Osteocyte (in vitro differentiated cells): Measurements from ENCODE around the gene ADAM15. TPM values are rescaled to one million over a fixed set of nuclear protein-coding genes. Genes with fewer than 3 reads are reported as not detected.
A peak's percentile ranks its signal among the peaks of the same experiment; 100 is the strongest.

ENCODE experiments used
- DNase-seq: peaks from one replicate; pipeline ENCODE4 v3.0.0; 2021; ENCODE audit warnings: mixed read lengths; ENCODE audit not compliant: unreplicated experiment; ENCODE audit errors: extremely low spot score
- H3K27ac Mint-ChIP-seq: one replicate; pipeline ENCODE4 v1.8.0; 2021; ENCODE audit warnings: mild to moderate bottlenecking, mixed read lengths; ENCODE audit not compliant: unreplicated experiment
- H3K27me3 Mint-ChIP-seq: one replicate; pipeline ENCODE4 v1.8.0; 2021; ENCODE audit warnings: mixed read lengths; ENCODE audit not compliant: unreplicated experiment
- H3K36me3 Mint-ChIP-seq: one replicate; pipeline ENCODE4 v1.8.0; 2021; ENCODE audit warnings: mixed read lengths; ENCODE audit not compliant: unreplicated experiment
- H3K4me1 Mint-ChIP-seq: one replicate; pipeline ENCODE4 v1.8.0; 2021; ENCODE audit warnings: mixed read lengths; ENCODE audit not compliant: unreplicated experiment
- H3K4me3 Mint-ChIP-seq: one replicate; pipeline ENCODE4 v1.8.0; 2021; ENCODE audit warnings: mild to moderate bottlenecking, moderate library complexity, mixed read lengths; ENCODE audit not compliant: unreplicated experiment
- H3K9me3 Mint-ChIP-seq: one replicate; pipeline ENCODE4 v1.8.0; 2021; ENCODE audit warnings: mixed read lengths; ENCODE audit not compliant: unreplicated experiment
- CTCF ChIP-seq: fragments of 200-600 bp; sonication (generic); IDR thresholded peaks from 2 replicates; pipeline ENCODE4 v1.5.0; 2021; ENCODE audit warnings: antibody characterized with exemption, mild to moderate bottlenecking, moderate library complexity
- total RNA-seq: library from RNA; stranded (reverse); gene quantifications from 2 replicates; pipeline ENCODE4 v1.2.1, GENCODE V29; 2021

Gene ADAM15
- total RNA-seq, 1 donor from 2014 or later = 89.4 TPM

- Mint-ChIP-seq H3K27me3 (no peaks in the 10 kb centered on the region), H3K9me3 (no peaks in the 10 kb centered on the region), H3K36me3 (no peaks in the 10 kb centered on the region), H3K27ac (no peak overlapping the region), H3K4me3 (peak overlapping the region; percentile 71), H3K4me1 (peaks cover 32% of the 10 kb centered on the region)
- no peak for DNase-seq
- no peak for TF ChIP-seq CTCF
These were observed 13.8 kb downstream of the ADAM15 start for GRCh38 chr1:155064832-155065429.

- H3K9me3 Mint-ChIP-seq = no peaks in the 10 kb centered on the region
- peaks cover 34% of the 10 kb centered on the region for H3K4me1 Mint-ChIP-seq
These were observed 15.7 kb downstream of the ADAM15 start for GRCh38 chr1:155066777-155067176.

GRCh38 chr1:155068599-155068998 lies 17.5 kb downstream of the ADAM15 start:
- H3K36me3 Mint-ChIP-seq = no peaks in the 10 kb centered on the region
- no peak overlapping the region for H3K4me3 Mint-ChIP-seq
- no peak for TF ChIP-seq CTCF
- no peaks in the 10 kb centered on the region for H3K9me3 Mint-ChIP-seq
- peaks cover 11% of the 10 kb centered on the region for H3K27me3 Mint-ChIP-seq
- no peak for DNase-seq
- H3K27ac Mint-ChIP-seq = no peak overlapping the region
- H3K4me1 Mint-ChIP-seq = peaks cover 18% of the 10 kb centered on the region

More at GRCh38 chr1:155066777-155067176, 15.7 kb downstream of the ADAM15 start:
- Mint-ChIP-seq H3K36me3 (no peaks in the 10 kb centered on the region), H3K27me3 (peaks cover 3% of the 10 kb centered on the region), H3K27ac (no peak overlapping the region), H3K4me3 (no peak overlapping the region)
- DNase-seq = no peak
- TF ChIP-seq CTCF = no peak

GRCh38 chr1:155069551-155070157 lies 18.5 kb downstream of the ADAM15 start:
- no peak for TF ChIP-seq CTCF
- H3K27me3 Mint-ChIP-seq = peaks cover 11% of the 10 kb centered on the region
- H3K9me3 Mint-ChIP-seq = no peaks in the 10 kb centered on the region
- no peaks in the 10 kb centered on the region for H3K36me3 Mint-ChIP-seq
- DNase-seq = no peak
- H3K4me3 Mint-ChIP-seq = no peak overlapping the region
- H3K27ac Mint-ChIP-seq = no peak overlapping the region
- peaks cover 14% of the 10 kb centered on the region for H3K4me1 Mint-ChIP-seq

GRCh38 chr1:155070158-155070621 lies 19.1 kb downstream of the ADAM15 start:
- H3K36me3 Mint-ChIP-seq = no peaks in the 10 kb centered on the region
- peaks cover 10% of the 10 kb centered on the region for H3K4me1 Mint-ChIP-seq
- H3K27me3 Mint-ChIP-seq = peaks cover 11% of the 10 kb centered on the region
- TF ChIP-seq CTCF = no peak
- no peak for DNase-seq
- H3K27ac Mint-ChIP-seq = no peak overlapping the region
- H3K4me3 Mint-ChIP-seq = peak overlapping the region; percentile 32
- no peaks in the 10 kb centered on the region for H3K9me3 Mint-ChIP-seq
